GM23248 (cell line): ENCODE measurements around the gene PGC. TPM values are rescaled to one million over a fixed set of nuclear protein-coding genes. Genes with fewer than 3 reads are reported as not detected.

Source experiments
- DNase-seq: peaks from one replicate; pipeline ENCODE4 v3.0.0-alpha.2; 2015
- H2AFZ ChIP-seq: fragments of 200-600 bp; sonication (generic); 2 replicates; pipeline ENCODE4 v1.6.1; 2016; ENCODE audit warnings: antibody characterized with exemption
- H3F3A ChIP-seq: fragments of 200-600 bp; sonication (generic); 2 replicates; pipeline ENCODE4 v1.6.1; 2016; ENCODE audit warnings: mild to moderate bottlenecking, antibody characterized with exemption, mixed run types; ENCODE audit not compliant: insufficient read depth
- H3K27ac ChIP-seq: fragments of 200-600 bp; sonication (generic); 2 replicates; pipeline ENCODE4 v1.5.1; 2016; ENCODE audit warnings: mild to moderate bottlenecking
- H3K27me3 ChIP-seq: fragments of 200-600 bp; sonication (generic); replicated peaks from 2 replicates; pipeline ENCODE4 v1.6.1; 2016; ENCODE audit warnings: mild to moderate bottlenecking; ENCODE audit not compliant: insufficient read depth
- H3K36me3 ChIP-seq: fragments of 200-600 bp; sonication (generic); 2 replicates; pipeline ENCODE4 v1.6.1; 2016; ENCODE audit warnings: low read depth, mild to moderate bottlenecking
- H3K4me1 ChIP-seq: fragments of 200-600 bp; sonication (generic); 2 replicates; pipeline ENCODE4 v1.6.1; 2016; ENCODE audit warnings: mild to moderate bottlenecking; ENCODE audit not compliant: insufficient read depth
- H3K4me2 ChIP-seq: fragments of 200-600 bp; sonication (generic); one replicate; pipeline ENCODE4 v1.6.1; 2016; ENCODE audit warnings: mild to moderate bottlenecking; ENCODE audit not compliant: unreplicated experiment
- H3K4me3 ChIP-seq: fragments of 200-600 bp; sonication (generic); 2 replicates; pipeline ENCODE4 v1.5.1; 2016; ENCODE audit warnings: mild to moderate bottlenecking
- H3K79me2 ChIP-seq: fragments of 200-600 bp; sonication (generic); 2 replicates; pipeline ENCODE4 v1.6.1; 2016; ENCODE audit warnings: mild to moderate bottlenecking; ENCODE audit not compliant: insufficient read depth
- H3K9ac ChIP-seq: fragments of 200-600 bp; sonication (generic); 2 replicates; pipeline ENCODE4 v1.6.1; 2016; ENCODE audit warnings: mild to moderate bottlenecking
- H3K9me2 ChIP-seq: fragments of 200-600 bp; sonication (generic); 2 replicates; pipeline ENCODE4 v1.6.1; 2016; ENCODE audit warnings: mixed run types, mild to moderate bottlenecking, moderate library complexity; ENCODE audit not compliant: insufficient read depth
- H3K9me3 ChIP-seq: fragments of 200-600 bp; sonication (generic); one replicate; pipeline ENCODE4 v1.6.1; 2017; ENCODE audit warnings: low read depth
- H4K20me1 ChIP-seq: fragments of 200-600 bp; sonication (generic); 2 replicates; pipeline ENCODE4 v1.6.0; 2016; ENCODE audit not compliant: insufficient read depth
- EZH2 ChIP-seq: fragments of 200-600 bp; sonication (generic); IDR thresholded peaks from 2 replicates; pipeline ENCODE4 v1.6.1; 2018; ENCODE audit warnings: antibody characterized with exemption, mild to moderate bottlenecking; ENCODE audit not compliant: insufficient read depth, poor library complexity, severe bottlenecking
- EZH2phosphoT487 ChIP-seq: fragments of 200-600 bp; sonication (generic); IDR thresholded peaks from 2 replicates; pipeline ENCODE4 v1.6.1; 2018; ENCODE audit warnings: antibody characterized with exemption, moderate library complexity, mild to moderate bottlenecking, low read depth; ENCODE audit not compliant: insufficient read depth
- WGBS, 2 experiments: methylation state at CpG; one replicate each; pipeline ENCODE4 v1.1.6; 2015 to 2017; ENCODE audit warnings: low lambda C conversion rate in 2 of 2, low coverage in 1 of 2; ENCODE audit errors: missing lambda C conversion rate in 2 of 2; 5-methylcytosine and 5-hydroxymethylcytosine counted together
- in situ Hi-C: fragments of 300-500 bp; cut with MboI; formaldehyde crosslinking; loops from 2 replicates; pipeline ENCODE4 v1.15.0; 2020
- polyA plus RNA-seq: library from polyadenylated mRNA; unstranded; fragments of >200 nt; fragmentation: Nextera tagmentation; extraction: Ambion mirVana; gene quantifications from 2 replicates; pipeline ENCODE4 v1.2.1, GENCODE V29; 2016
- total RNA-seq: library from RNA; depleted of rRNA; stranded (reverse); fragments of >200 nt; shearing (Covaris generic); gene quantifications from 2 replicates; pipeline ENCODE4 v1.2.3, GENCODE V29; 2014

PGC gene
- total and polyA plus RNA-seq, 2 experiments from 2014 or later: not detected

- no peak for DNase-seq
- in situ Hi-C loops: no loop called here
- H3K79me2 ChIP-seq: no peaks in the 10 kb centered on the region
- no peaks in the 10 kb centered on the region for H4K20me1 ChIP-seq
- H3K9me3 ChIP-seq: no peaks in the 10 kb centered on the region
- H3K4me2 ChIP-seq: no peak overlapping the region
- no peak for TF ChIP-seq EZH2phosphoT487
- TF ChIP-seq EZH2: no peak
- no peaks in the 10 kb centered on the region for H3F3A ChIP-seq
- no peaks in the 10 kb centered on the region for H3K36me3 ChIP-seq
- no peak overlapping the region for H3K9ac ChIP-seq
- H3K27me3 ChIP-seq: no peaks in the 10 kb centered on the region; the same call in none of the 2 replicates
- no peaks in the 10 kb centered on the region for H3K4me1 ChIP-seq
- WGBS, 2 experiments: 66 to 69% methylated on average over 7 to 10 of the region's 10 CpGs
- H3K27ac ChIP-seq: no peak overlapping the region
- H2AFZ ChIP-seq: no peak overlapping the region
- H3K9me2 ChIP-seq: no peaks in the 10 kb centered on the region
- no peak overlapping the region for H3K4me3 ChIP-seq
These were observed 1.1 kb downstream of the PGC start for GRCh38 chr6:41746107-41746506.

DNA sequence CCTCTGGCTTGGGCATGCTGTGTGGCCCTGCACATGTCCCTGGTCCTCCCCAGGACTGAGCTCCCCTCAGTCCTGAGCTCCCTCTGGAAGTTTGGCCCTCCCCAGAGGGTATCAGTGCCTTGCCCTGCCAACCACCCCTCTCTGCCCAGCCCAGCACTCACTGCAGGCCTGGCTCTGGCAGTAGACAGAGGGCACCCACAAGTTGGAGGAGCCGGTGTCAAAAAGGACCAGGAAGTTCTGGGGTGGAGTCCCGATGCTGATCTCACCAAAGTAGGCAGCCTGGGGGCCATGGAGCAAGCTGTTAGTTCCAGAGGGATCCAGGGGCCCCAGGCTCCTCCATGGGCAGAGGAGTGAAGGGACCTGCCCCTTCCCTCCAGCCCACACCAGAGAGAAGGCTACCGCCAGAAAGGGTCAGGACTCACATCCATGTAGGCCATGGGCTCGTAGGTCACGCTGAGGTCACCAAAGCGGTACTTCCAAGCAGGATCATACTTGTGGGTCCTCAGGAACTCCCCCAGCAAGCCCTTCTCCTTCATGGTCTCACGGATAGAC is 2.9 kb downstream of the PGC start:
- Histone ChIP-seq H3K9ac (no peak overlapping the region), H3F3A (no peaks in the 10 kb centered on the region), H2AFZ (no peak overlapping the region), H3K4me1 (no peaks in the 10 kb centered on the region), H3K36me3 (no peaks in the 10 kb centered on the region), H3K79me2 (no peaks in the 10 kb centered on the region), H3K9me2 (no peaks in the 10 kb centered on the region), H4K20me1 (no peaks in the 10 kb centered on the region), H3K9me3 (no peaks in the 10 kb centered on the region), H3K27me3 (no peaks in the 10 kb centered on the region; the same call in 1 of the 2 replicates), H3K4me2 (no peak overlapping the region), H3K27ac (no peak overlapping the region), H3K4me3 (no peak overlapping the region)
- DNase-seq: no peak
- in situ Hi-C loops: no loop called here
- 74 to 79% methylated on average over 6 to 7 of the region's 7 CpGs for WGBS, 2 experiments
- TF ChIP-seq EZH2phosphoT487 (no peak), EZH2 (no peak)

DNA sequence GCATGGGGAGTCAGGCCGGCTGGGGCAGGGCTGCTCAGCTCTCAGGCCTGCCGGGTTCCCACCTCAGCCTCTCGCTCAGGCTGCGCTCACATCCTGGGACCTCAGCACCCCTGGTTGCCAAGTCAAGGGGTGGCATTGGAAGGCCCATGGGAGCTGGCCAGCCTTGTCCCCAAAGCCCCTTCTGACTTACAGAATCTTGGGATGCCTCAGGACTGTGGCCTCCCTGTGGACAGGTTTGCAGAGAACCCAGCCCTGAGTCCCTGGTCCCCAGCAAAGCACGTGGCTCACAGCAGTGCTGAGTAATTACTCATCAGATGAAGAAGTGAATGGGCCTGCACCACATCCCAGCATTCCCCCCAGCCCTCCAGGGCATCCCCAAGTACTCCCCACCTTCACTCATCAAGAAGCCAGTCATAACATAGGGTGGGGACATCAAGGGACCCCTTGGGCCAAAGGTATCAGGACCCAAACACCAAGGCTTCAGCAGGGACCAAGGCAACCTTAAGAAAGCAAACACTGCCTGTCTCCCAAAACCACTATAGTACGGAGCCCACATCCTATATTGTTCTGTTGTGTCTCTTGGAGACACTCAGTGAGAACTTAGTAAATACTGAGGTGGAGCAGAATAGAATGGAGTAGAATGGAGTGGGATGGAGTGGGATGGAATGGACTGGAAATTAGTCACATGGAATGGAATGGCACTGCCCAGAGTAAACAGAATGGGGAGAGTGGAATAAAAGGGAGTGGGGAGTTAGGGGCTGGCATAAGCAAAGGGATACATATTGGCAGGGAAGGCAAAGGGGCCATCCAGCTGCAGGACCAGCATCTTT is 3.6 kb downstream of the PGC start:
- no peak overlapping the region for H3K4me3 ChIP-seq
- H3K27me3 ChIP-seq: no peaks in the 10 kb centered on the region; the same call in 1 of the 2 replicates
- 74 to 83% methylated on average over 6 of the region's 6 CpGs for WGBS, 2 experiments
- H3F3A ChIP-seq: no peaks in the 10 kb centered on the region
- in situ Hi-C loops: no loop called here
- H3K9me3 ChIP-seq: no peaks in the 10 kb centered on the region
- H3K27ac ChIP-seq: no peak overlapping the region
- no peaks in the 10 kb centered on the region for H3K79me2 ChIP-seq
- no peaks in the 10 kb centered on the region for H3K36me3 ChIP-seq
- no peak for DNase-seq
- no peaks in the 10 kb centered on the region for H3K9me2 ChIP-seq
- TF ChIP-seq EZH2phosphoT487 (no peak), EZH2 (no peak)
- H3K4me1 ChIP-seq: no peaks in the 10 kb centered on the region
- no peak overlapping the region for H2AFZ ChIP-seq
- no peak overlapping the region for H3K4me2 ChIP-seq
- no peaks in the 10 kb centered on the region for H4K20me1 ChIP-seq
- no peak overlapping the region for H3K9ac ChIP-seq

DNA sequence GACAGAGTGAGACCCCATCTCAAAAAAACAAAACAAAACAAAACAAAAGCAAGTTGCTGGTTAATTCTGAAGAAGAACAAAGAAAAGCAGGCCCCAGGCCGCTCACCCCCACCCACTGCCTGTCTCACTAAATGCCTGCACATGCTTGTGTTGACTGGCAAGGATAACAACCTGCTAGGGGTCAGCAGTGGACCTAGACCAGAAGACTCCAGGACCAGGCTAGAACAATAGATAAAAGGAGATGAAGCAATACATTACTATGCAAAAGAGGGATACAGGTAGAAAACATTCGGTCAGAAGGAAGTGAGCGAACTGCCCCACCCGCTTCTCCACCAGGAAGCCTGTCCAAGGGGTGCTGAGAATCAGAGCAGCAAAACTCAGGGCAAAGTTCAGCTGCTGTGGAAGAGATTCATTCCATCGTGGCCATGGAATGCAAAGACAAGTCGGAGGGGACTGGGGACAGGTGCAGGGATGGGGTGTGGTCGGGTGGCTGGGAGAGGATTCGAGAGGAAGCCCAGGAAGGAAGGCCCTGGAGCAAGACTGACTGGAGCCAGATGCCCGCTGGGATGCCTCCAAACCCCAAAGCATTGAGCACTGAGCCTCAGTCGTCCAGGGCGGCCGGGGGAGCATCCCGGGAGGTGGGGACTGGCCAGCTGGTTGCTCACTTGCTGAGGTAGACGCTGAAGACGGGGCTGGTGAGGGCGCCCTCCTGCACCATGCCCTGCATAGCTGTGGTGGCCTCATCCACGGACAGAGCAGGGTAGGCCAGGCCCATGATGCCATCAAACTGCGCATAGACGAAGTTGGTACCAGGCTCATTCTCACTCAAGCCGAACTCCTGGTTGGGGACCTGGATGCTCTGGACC is 5.3 kb downstream of the PGC start:
- Histone ChIP-seq H3K4me3 (no peak overlapping the region), H3K36me3 (no peaks in the 10 kb centered on the region), H3K9me3 (no peaks in the 10 kb centered on the region), H3K27me3 (no peaks in the 10 kb centered on the region; the same call in 1 of the 2 replicates), H3K9ac (no peak overlapping the region), H3F3A (no peaks in the 10 kb centered on the region), H2AFZ (no peak overlapping the region), H3K79me2 (no peaks in the 10 kb centered on the region), H3K4me1 (no peaks in the 10 kb centered on the region), H3K9me2 (no peaks in the 10 kb centered on the region), H3K27ac (no peak overlapping the region), H4K20me1 (no peaks in the 10 kb centered on the region), H3K4me2 (no peak overlapping the region)
- in situ Hi-C loops: no loop called here
- 78 to 84% methylated on average over 14 to 20 of the region's 20 CpGs for WGBS, 2 experiments
- DNase-seq: no peak
- no peak for TF ChIP-seq EZH2phosphoT487
- TF ChIP-seq EZH2: no peak
